OCI-LY7 (cell line): Measurements from ENCODE around the gene RSPH9. TPM values are rescaled to one million over a fixed set of nuclear protein-coding genes. Genes with fewer than 3 reads are reported as not detected.

Experiments used
- BruUV-seq: library from RNA; stranded (reverse); fragments of 400-500 nt; replicated peaks from 2 replicates; lab custom pipeline; 2021; lab: Mats Ljungman, UMichigan
- CTCF ChIA-PET: fragments of 300-600 bp; sonication (Branson Sonifier 250); formaldehyde crosslinking; loops from one replicate; lab custom pipeline; 2022; ENCODE audit warnings: antibody characterized with exemption; ENCODE audit not compliant: unreplicated experiment; lab: Charles Lee
- POLR2A ChIA-PET: fragments of 300-600 bp; sonication (Branson Sonifier 250); formaldehyde crosslinking; loops from one replicate; lab custom pipeline; 2022; ENCODE audit warnings: antibody characterized with exemption; lab: Charles Lee
- DNase-seq: peaks from one replicate; pipeline ENCODE4 v3.0.0-alpha.2; 2015; ENCODE audit warnings: low spot score
- H2AFZ ChIP-seq: fragments of 200-600 bp; sonication (generic), shearing (Covaris generic); 2 replicates; pipeline ENCODE4 v1.6.1; 2014; ENCODE audit warnings: mild to moderate bottlenecking, antibody characterized with exemption, low read length, moderate library complexity
- H3K27ac ChIP-seq: fragments of 200-600 bp; sonication (generic); 2 replicates; pipeline ENCODE4 v1.5.1; 2014; ENCODE audit warnings: mixed run types, low read depth, mild to moderate bottlenecking, moderate library complexity, low read length, inconsistent platforms; ENCODE audit not compliant: poor library complexity, severe bottlenecking
- H3K36me3 ChIP-seq: fragments of 200-600 bp; sonication (generic); 2 replicates; pipeline ENCODE4 v1.6.1; 2014; ENCODE audit warnings: mild to moderate bottlenecking, antibody characterized with exemption, low read length, moderate library complexity, mixed read lengths; ENCODE audit not compliant: insufficient read depth
- H3K4me1 ChIP-seq: fragments of 200-600 bp; sonication (generic); 2 replicates; pipeline ENCODE4 v1.5.1; 2014; ENCODE audit warnings: mild to moderate bottlenecking, low read length; ENCODE audit not compliant: insufficient read depth, poor library complexity, severe bottlenecking
- H3K4me2 ChIP-seq: fragments of 200-600 bp; sonication (generic); 2 replicates; pipeline ENCODE4 v1.6.1; 2014; ENCODE audit warnings: mild to moderate bottlenecking, low read length
- H3K4me3 ChIP-seq: fragments of 200-600 bp; sonication (generic); 2 replicates; pipeline ENCODE4 v1.5.1; 2014; ENCODE audit warnings: mild to moderate bottlenecking, low read depth, low read length; ENCODE audit not compliant: poor library complexity, severe bottlenecking
- H3K79me2 ChIP-seq: fragments of 200-600 bp; sonication (generic); 2 replicates; pipeline ENCODE4 v1.6.1; 2016; ENCODE audit warnings: low read depth, mild to moderate bottlenecking, low read length, moderate library complexity, mixed read lengths; ENCODE audit not compliant: insufficient read depth
- H3K9me2 ChIP-seq: fragments of 200-600 bp; sonication (generic); 2 replicates; pipeline ENCODE4 v1.6.1; 2016; ENCODE audit warnings: mild to moderate bottlenecking, low read length, mixed read lengths; ENCODE audit not compliant: insufficient read depth
- H3K9me3 ChIP-seq: fragments of 200-600 bp; sonication (generic); 2 replicates; pipeline ENCODE4 v1.6.1; 2014; ENCODE audit warnings: mild to moderate bottlenecking, mixed run types, low read length, mixed read lengths
- H4K20me1 ChIP-seq: fragments of 200-600 bp; sonication (generic); 2 replicates; pipeline ENCODE4 v1.6.1; 2014; ENCODE audit warnings: mild to moderate bottlenecking, antibody characterized with exemption, low read length, moderate library complexity, mixed read lengths; ENCODE audit not compliant: insufficient read depth
- CTCF ChIP-seq: fragments of 200-600 bp; sonication (generic); conservative IDR thresholded peaks from 2 replicates; pipeline ENCODE4 v1.5.1; 2014; ENCODE audit warnings: mild to moderate bottlenecking, antibody characterized with exemption, low read length, moderate library complexity, mixed read lengths
- EZH2phosphoT487 ChIP-seq: fragments of 200-600 bp; sonication (generic); IDR thresholded peaks from 2 replicates; pipeline ENCODE4 v1.6.1; 2018; ENCODE audit warnings: low read depth, borderline replicate concordance, mild to moderate bottlenecking, mixed run types, antibody characterized with exemption, low read length, moderate library complexity, mixed read lengths
- intact Hi-C: fragments of 100-400 bp; cut with micrococcal nuclease; formaldehyde crosslinking; loops from one replicate; pipeline ENCODE4 v1.10.0; 2022; ENCODE audit not compliant: unreplicated experiment
- total RNA-seq, 2 experiments: library from RNA; depleted of rRNA in 1 of 2; stranded (reverse); fragments of >200 nt in 1 of 2; shearing (Covaris generic) in 1 of 2; gene quantifications; 2 replicates each; pipeline ENCODE4 v1.2.3, GENCODE V29; 2014 to 2022

Gene RSPH9
- total RNA-seq, 2 experiments from 2014 or later: 0.28 TPM; not detected in 1

DNA sequence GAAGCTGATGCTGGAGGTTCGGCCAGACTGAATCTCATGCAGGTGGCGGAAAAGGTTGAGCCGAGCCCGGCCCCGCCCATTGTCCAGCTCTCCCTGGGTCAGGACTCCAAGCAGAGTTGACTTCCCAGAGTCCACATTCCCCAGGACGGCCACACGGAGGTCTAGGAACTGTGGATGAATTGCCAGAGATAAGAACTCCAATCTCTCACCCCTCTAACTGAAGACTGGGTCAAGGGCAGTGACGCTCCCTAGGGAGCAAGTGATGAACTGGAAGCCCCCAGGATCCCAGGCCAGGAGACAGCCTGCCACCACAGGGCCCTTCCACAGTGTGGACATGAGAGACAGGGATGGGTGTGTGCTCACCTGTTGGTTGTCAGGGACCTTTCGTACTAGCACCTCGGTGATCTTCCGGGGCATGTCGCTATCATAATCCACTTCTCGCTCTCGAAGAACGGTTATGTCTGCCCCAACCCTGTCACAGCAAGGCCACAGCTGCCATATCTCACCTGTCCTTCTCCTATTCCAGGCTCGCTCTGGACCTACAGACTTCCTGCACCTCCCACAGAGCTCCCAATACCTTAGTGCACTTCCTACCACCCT lies 19.3 kb upstream of the RSPH9 start:
- Histone ChIP-seq H4K20me1 (no peaks in the 10 kb centered on the region), H2AFZ (no peak overlapping the region), H3K4me2 (no peak overlapping the region), H3K9me2 (no peaks in the 10 kb centered on the region), H3K27ac (no peak overlapping the region), H3K4me1 (peaks cover 23% of the 10 kb centered on the region), H3K36me3 (peaks cover 70% of the 10 kb centered on the region), H3K9me3 (no peaks in the 10 kb centered on the region), H3K4me3 (no peak overlapping the region), H3K79me2 (peaks cover 19% of the 10 kb centered on the region; the same call in 1 of the 2 replicates)
- ChIA-PET POLR2A (no interaction called here), CTCF (no interaction called here)
- DNase-seq: no peak
- no TSS peak for BruUV-seq
- intact Hi-C loops: no loop called here
- TF ChIP-seq EZH2phosphoT487 (no peak), CTCF (no peak)

GRCh38 chr6:43627008-43627825 lies 17.6 kb upstream of the RSPH9 start:
- Histone ChIP-seq H3K9me3 (no peaks in the 10 kb centered on the region), H3K27ac (no peak overlapping the region), H3K4me3 (no peak overlapping the region), H3K4me1 (peaks cover 37% of the 10 kb centered on the region), H3K36me3 (peaks cover 52% of the 10 kb centered on the region), H3K9me2 (no peaks in the 10 kb centered on the region), H2AFZ (no peak overlapping the region), H3K4me2 (peak overlapping the region; percentile 81), H3K79me2 (peaks cover 19% of the 10 kb centered on the region; the same call in 1 of the 2 replicates), H4K20me1 (no peaks in the 10 kb centered on the region)
- no peak for DNase-seq
- ChIA-PET CTCF (no interaction called here), POLR2A (no interaction called here)
- BruUV-seq: no TSS peak
- TF ChIP-seq EZH2phosphoT487: no peak
- TF ChIP-seq CTCF: no peak
- intact Hi-C loops: no loop called here
